Measurements from ENCODE around the gene EBF3. TPM values are rescaled to one million over a fixed set of nuclear protein-coding genes. Genes with fewer than 3 reads are reported as not detected.

The EBF3 gene
- total RNA-seq, 4 donors from 2014 or later = 1.5 to 4.1 (median 1.9) TPM; not detected in 1

DNA sequence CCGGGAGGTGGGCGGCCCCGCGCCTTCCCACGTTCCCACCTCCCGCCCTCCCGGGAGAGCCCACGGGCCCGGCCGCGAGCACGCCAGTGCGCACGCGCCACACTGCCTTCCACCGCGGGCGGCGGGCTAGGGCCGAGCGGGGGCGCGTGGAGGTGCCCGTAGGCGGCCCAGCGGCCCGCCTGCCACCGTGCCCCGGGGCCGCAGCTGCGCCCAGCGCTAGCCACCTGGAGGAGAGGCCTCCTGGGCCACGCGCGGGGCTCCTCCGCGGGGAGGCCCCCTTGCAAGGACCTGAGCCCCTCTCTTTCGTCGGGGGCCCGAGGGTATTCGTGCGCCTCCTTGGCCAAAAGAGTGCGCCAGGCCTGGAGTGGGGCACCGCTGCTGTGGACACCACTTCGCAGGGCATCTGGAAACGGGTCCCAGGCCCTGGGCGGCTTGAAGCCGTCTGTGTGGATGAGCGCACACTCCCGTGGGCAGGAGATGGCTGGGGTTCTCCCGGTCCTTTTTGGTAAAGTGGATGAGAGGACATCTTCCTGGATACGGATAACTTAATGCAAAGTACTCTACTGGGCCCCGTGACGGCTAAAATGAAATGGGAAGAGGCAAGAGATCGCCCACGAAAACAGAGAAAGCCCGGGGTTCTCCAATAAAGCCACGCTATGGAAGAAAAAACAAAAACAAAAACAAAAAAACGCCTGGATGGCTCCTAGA is 9.0 kb upstream of the EBF3 start:
- no peak for DNase-seq
- Histone ChIP-seq H3K27me3 (peaks cover 6 to 49% of the 10 kb centered on the region in 2 donors), H3K4me3 (no peak overlapping the region), H3K4me1 (peaks cover 0 to 28% (median 0%) of the 10 kb centered on the region in 4 donors), H3K9me3 (no peaks in the 10 kb centered on the region), H3K36me3 (no peaks in the 10 kb centered on the region), H3K27ac (no peak overlapping the region)
- TF ChIP-seq, protein P1, sequence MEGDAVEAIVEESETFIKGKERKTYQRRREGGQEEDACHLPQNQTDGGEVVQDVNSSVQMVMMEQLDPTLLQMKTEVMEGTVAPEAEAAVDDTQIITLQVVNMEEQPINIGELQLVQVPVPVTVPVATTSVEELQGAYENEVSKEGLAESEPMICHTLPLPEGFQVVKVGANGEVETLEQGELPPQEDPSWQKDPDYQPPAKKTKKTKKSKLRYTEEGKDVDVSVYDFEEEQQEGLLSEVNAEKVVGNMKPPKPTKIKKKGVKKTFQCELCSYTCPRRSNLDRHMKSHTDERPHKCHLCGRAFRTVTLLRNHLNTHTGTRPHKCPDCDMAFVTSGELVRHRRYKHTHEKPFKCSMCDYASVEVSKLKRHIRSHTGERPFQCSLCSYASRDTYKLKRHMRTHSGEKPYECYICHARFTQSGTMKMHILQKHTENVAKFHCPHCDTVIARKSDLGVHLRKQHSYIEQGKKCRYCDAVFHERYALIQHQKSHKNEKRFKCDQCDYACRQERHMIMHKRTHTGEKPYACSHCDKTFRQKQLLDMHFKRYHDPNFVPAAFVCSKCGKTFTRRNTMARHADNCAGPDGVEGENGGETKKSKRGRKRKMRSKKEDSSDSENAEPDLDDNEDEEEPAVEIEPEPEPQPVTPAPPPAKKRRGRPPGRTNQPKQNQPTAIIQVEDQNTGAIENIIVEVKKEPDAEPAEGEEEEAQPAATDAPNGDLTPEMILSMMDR (IDR thresholded peaks at IDR 0.05) = no peak
- no peak for TF ChIP-seq POLR2A (IDR thresholded peaks at IDR 0.05)

GRCh38 chr10:129972145-129972965 is 8.3 kb upstream of the EBF3 start:
- H3K9me3 ChIP-seq = no peaks in the 10 kb centered on the region
- no peak overlapping the region for H3K27ac ChIP-seq
- H3K36me3 ChIP-seq = no peaks in the 10 kb centered on the region
- no peak for DNase-seq
- H3K27me3 ChIP-seq = peaks cover 6 to 56% of the 10 kb centered on the region in 2 donors
- H3K4me3 ChIP-seq = no peak overlapping the region
- H3K4me1 ChIP-seq = peaks cover 0 to 28% (median 0%) of the 10 kb centered on the region in 4 donors
- TF ChIP-seq, protein P1 (IDR thresholded peaks at IDR 0.05) = no peak
- TF ChIP-seq POLR2A (IDR thresholded peaks at IDR 0.05) = no peak

DNA sequence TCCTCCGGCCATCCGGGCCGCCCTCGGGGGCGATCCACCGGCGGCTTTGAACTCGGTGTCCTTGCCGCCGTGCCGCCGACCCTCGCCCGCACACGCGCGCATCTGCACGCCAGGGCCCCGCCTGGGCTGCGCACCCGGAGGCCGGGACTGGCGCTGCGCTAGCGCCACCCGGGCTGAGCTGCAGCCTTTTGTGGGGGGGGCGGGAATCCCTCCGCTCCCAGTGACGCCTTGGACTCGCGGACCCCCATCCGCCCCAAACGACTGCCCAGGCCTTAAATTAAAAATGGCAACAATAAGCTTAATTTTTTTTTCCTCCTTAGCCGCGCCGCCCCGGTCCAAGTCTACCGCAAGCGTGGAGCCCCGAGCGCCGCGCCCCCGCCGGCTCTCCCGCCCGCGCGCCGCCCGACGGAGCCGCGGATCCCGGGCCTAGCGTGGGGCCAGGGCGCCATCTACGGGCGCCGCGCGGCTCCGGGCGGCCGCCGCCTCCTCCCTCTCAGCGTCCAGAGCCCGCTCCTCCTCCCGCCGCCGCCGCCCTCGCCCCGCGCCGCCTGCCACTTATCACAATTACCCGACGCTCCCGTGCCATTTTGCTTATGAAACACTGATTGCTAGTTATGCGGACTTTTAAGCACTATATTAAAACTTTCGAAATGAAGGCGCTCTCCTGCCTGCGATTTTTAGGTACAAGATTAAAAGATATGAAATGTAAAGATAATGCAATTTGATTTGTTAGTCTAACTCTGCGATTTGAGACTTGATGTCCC is 7.5 kb upstream of the EBF3 start:
- H3K4me3 ChIP-seq = peak overlapping the region in 3 of 4 donors; percentile 14 to 34 (median 29)
- peaks cover 0 to 28% (median 0%) of the 10 kb centered on the region in 4 donors for H3K4me1 ChIP-seq
- TF ChIP-seq, protein P1 (IDR thresholded peaks at IDR 0.05) = peak in 3 of 6 experiments; percentile 51 to 62 (median 58)
- TF ChIP-seq POLR2A (IDR thresholded peaks at IDR 0.05) = no peak
- H3K36me3 ChIP-seq = no peaks in the 10 kb centered on the region
- DNase-seq = peak in 1 of 3 donors; percentile 68
- H3K27me3 ChIP-seq = peaks cover 6 to 64% of the 10 kb centered on the region in 2 donors
- no peak overlapping the region for H3K27ac ChIP-seq
- no peaks in the 10 kb centered on the region for H3K9me3 ChIP-seq

GRCh38 chr10:129970465-129971364 is 6.6 kb upstream of the EBF3 start:
- no peak for DNase-seq
- peaks cover 0 to 28% (median 0%) of the 10 kb centered on the region in 4 donors for H3K4me1 ChIP-seq
- H3K36me3 ChIP-seq = no peaks in the 10 kb centered on the region
- peaks cover 6 to 73% of the 10 kb centered on the region in 2 donors for H3K27me3 ChIP-seq
- H3K9me3 ChIP-seq = no peaks in the 10 kb centered on the region
- H3K4me3 ChIP-seq = peak overlapping the region in 3 of 4 donors; percentile 14 to 34 (median 29)
- H3K27ac ChIP-seq = no peak overlapping the region
- no peak for TF ChIP-seq POLR2A (IDR thresholded peaks at IDR 0.05)
- TF ChIP-seq, protein P1 (IDR thresholded peaks at IDR 0.05) = no peak

Measured in Peyer's patch (tissue), 4 donors.